Fibroblast of skin of scalp (primary cell): ENCODE measurements around the gene DROSHA. TPM values are rescaled to one million over a fixed set of nuclear protein-coding genes. Genes with fewer than 3 reads are reported as not detected.
"Not testable (repeated sequence)": the region's sequence is repeated elsewhere in the genome, so short reads cannot be mapped to it uniquely, and the experiment has no call there.

Experiments
- DNase-seq: peaks from one replicate; pipeline ENCODE4 v3.0.0-alpha.2; 2013
- polyA plus RNA-seq, 2 experiments: library from polyadenylated mRNA; unstranded; fragments of 120-200 nt; gene quantifications; one replicate each; pipeline ENCODE4 v1.2.1, GENCODE V29; 2013; ENCODE audit not compliant: insufficient read length in 2 of 2

DROSHA gene
- 55.2 TPM for polyA plus RNA-seq (2013, experiment 1 of 2; ENCODE audit: insufficient read length)
- 59.6 TPM for polyA plus RNA-seq (2013, experiment 2 of 2; ENCODE audit: insufficient read length)

- peak; percentile 96 for DNase-seq
Observed at GRCh38 chr5:31531888-31532547, at the start of gene DROSHA, which contains the start of gene C5orf22. TSS of gene DROSHA (minus strand) at chr5:31532093. CDS start at chr5:31529059, 3,034 bp downstream. TSS of gene C5orf22 (plus strand) at chr5:31532301. CDS start at chr5:31532393, 92 bp downstream.

DNA sequence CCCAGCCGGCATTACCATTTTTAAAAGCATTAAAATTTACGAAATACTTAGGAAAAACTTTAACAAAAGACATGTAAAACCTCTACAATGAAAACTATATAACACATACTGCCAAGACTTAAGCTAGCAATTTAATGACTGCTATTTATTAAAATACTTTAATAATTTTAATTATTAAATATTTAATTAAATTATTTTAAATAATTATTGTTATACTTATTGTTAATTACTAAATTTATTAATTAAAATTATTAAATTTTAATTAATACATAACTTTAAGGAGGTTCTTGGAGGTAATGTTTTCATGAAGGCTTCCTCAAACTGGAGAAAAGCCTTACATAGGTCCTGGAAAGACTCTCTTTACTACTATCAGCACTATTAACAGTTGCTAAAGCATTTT, 47.7 kb upstream of the DROSHA start:
- no peak for DNase-seq

DNA sequence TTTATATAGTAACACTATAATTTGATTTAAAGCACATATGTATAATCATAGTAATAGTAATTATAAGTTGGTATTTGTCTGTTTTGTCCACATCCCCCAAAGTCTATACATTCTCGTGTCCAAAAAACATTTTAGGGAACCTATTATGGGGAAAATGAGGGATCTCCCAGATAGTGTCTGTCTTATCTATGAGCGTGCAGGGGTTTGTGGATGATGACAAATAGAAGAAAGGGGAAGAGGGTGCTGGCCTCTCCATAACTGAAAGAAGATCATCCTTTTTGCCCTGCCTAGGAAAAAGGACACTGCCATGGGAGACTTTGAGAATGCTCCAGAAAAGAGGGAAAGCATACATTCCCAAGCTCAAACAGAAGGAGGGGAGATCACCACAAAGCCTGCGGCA, 45.5 kb upstream of the DROSHA start:
- no peak for DNase-seq

GRCh38 chr5:31574772-31575171, 42.9 kb upstream of the DROSHA start:
- no peak for DNase-seq

- DNase-seq = no peak
Observed at GRCh38 chr5:31573494-31574142, 41.7 kb upstream of the DROSHA start.

DNA sequence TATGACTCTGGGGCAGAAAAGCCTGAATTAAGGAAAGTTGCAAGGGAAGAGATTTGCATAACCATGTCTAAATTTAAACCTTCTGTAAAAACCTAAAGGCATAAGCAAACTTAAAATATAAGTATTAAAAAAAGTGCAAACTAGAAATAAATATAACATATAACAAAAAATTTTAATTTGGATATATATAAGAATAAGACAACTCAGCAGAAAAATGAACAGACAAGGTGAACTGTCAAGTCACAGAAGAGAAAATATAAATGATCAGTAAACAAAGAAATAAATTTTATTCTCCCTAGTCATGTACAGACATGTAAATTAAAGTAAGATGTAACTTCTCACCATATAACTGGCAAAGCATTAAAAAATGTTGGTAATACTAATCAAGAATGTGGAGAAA, 37.2 kb upstream of the DROSHA start:
- no peak for DNase-seq

GRCh38 chr5:31568302-31568835, 36.5 kb upstream of the DROSHA start:
- no peak for DNase-seq

DNA sequence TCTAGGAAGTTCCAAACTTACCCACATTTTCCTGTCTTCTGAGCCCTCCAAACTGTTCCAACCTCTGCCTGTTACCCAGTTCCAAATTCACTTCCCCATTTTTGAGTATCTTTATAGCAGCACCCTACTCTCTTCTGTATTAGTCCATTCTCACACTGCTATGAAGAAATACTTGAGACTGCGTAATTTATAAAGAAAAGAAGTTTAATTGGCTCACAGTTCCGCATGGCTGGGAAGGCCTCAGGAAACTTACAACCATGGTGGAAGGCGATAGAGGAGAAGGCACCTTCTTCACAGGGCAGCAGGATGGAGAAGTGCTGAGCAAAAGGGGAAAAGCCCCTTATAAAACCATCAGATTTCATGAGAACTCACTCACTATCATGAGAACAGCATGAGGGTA, 34.5 kb upstream of the DROSHA start:
- not testable (repeated sequence) for DNase-seq

DNA sequence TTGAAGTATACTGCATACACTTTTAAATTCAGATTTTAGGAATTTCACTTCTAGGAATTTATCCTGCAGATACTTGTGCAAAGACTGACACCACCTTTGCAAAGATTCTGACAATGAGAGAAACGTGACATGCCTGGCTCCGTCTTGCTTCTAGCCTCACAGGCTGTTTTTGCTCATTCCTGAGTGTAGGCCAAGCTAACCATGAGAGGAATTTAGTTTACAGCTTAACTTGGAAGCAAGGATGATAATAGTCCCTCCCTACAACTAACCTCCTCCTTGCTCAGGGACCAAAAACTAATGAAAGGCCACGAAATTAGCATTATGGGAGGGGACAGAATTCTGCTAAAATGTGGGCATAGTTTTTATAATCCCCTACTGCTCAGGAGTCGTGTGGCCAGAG, 31.3 kb upstream of the DROSHA start:
- no peak for DNase-seq

DNA sequence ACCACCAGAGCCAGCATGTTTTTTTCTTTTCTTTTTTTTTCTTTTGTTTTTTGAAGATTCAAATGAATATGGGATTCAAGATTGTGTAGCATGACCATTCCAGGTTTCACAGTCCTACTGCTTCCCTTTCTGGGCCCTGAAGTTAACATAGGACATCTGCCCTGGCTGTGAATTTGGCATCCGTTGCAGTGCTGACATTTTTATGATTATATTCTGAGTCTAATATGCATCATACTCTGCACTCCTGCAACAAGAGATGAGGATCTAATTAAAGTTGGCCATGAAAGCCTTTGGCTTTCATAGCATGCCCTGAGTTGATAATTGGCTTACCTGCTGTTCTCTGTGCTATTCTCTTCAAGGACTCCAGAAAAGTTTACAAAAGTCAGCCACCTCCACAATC, 30.1 kb upstream of the DROSHA start:
- DNase-seq = no peak

- no peak for DNase-seq
Observed at GRCh38 chr5:31559942-31560341, 28.0 kb upstream of the DROSHA start.

GRCh38 chr5:31556461-31556860, 24.6 kb upstream of the DROSHA start:
- DNase-seq = peak; percentile 14

DNA sequence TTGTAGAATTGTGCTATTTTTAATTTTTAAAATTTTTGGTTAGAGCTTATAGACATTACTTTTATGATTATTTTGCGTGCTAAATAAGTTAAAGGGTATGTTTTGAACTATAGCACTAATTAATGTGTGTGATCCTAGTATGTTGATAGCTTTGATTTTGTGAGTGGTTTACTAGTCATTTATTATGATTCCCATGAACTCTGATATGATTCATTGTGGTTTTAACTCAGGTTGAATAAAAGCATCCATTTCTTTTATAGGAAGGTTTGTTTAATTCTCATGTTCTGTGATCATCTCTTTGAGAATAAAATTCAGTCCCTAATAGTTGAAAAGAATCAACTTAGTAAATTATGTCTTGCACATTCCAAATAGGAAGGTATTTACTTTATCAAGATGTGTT, 22.7 kb upstream of the DROSHA start:
- DNase-seq = no peak

DNA sequence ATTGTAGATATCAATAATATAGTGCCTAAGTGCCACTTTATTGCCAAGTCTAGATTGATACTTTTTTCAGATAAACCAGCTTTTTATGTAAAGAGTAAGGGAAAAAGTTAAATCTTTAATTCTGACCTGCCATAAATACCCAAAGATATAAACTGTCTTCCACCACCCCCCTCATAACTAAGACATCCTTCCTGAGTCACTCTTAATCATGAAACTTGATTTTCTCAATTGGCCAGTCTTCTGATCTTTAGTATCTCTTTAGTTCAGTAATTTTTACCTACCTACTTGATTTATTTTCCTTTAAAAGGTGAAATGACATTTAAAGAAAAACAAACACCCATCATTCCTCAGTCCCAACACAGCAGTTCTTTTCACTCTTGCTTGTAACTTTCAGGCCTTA, 22.0 kb upstream of the DROSHA start:
- no peak for DNase-seq

- no peak for DNase-seq
Observed at GRCh38 chr5:31551878-31552277, 20.0 kb upstream of the DROSHA start.

DNA sequence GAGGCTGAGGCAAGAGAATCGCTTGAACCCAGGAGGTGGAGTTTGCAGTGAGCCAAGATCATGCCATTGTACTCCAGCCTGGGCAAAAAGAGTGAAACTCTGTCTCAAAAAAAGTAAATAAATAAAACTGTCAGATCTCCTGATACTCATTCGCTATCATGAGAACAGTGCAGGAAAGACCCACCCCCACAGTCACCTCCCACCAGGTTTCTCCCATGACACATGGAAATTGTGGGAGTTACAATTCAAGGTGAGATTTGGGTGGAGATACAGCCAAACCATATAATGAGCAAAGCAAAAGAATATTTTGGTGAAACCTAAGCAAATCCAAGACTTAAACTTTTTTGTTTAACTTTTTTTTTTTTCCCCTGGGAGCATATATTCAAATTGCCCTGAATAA, 17.2 kb upstream of the DROSHA start:
- DNase-seq = not testable (repeated sequence)

DNA sequence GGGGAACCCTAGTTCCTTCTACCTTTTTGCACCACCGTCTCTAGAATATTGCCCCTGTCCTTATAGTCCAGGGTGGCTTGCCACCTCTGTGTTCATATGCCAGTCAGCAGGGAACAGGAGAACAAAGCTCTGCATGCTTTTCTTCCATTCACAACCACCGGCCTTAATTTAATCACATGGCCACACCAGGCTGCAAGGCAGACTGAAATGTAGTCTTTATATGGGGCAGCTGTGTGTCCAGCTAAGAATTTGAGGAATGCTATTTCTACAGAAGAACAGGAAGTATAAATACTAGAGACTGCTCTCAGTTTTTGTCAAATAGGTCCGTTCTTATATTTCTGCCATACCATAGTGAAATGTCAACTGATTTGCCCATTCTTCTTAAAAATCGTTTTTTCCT, 6.0 kb upstream of the DROSHA start:
- peak; percentile 34 for DNase-seq

DNA sequence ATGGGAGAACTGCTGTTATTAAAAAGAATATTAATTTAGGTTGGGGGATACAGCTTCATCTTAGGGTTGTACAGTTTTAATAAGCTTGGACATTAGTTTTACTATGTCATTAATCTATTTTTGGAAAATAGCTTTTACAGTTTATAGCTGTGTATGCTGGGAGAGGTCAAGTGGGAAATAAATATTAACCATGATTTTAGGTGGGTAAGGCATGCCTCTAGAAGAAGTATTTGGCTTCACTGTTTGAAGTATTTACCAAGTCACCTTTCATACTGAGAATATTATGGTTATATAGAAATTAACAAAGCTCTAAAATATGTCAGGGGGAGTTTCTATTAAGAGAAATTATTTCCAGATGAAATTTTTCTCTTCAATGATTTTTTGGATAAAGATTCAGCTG, 5.5 kb upstream of the DROSHA start:
- no peak for DNase-seq

DNA sequence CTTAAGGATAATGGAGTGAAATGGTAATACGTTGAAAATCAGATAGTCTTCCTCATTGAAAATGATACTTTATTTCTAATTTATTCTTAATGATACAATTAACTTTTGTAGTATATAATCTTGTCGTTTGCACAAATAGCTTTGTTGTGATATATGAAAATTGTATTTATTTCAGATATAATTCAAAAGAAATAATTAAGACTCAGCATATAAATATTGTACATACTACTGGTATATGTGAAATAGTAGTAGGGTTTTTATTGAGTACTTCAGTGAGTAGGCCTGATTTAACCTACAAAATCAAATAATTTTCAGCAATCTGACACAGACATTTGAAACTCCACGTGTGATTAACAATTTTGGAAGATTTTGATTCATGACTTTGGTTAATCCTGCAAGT, 5.0 kb upstream of the DROSHA start:
- DNase-seq = no peak

- DNase-seq = no peak
Observed at GRCh38 chr5:31534527-31535046, 2.7 kb upstream of the DROSHA start.

DNA sequence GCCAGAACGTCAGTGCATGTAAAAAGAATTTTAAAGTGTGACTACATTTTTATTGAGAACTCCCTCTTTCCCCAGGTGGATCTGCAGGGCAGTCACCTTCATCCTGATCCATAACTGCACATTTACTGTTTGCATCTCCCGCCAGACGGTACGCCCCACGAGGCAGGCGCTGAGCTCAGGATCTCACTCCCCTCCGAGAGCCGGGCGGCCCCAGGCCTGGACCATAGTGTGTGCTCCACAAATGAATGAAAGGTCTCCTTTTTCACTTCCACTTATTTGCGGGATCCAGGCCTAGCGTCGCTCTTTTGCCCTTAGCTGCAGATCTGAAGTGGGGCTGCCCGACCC, 378 bp downstream of the DROSHA start:
- DNase-seq = peak; percentile 11

DNA sequence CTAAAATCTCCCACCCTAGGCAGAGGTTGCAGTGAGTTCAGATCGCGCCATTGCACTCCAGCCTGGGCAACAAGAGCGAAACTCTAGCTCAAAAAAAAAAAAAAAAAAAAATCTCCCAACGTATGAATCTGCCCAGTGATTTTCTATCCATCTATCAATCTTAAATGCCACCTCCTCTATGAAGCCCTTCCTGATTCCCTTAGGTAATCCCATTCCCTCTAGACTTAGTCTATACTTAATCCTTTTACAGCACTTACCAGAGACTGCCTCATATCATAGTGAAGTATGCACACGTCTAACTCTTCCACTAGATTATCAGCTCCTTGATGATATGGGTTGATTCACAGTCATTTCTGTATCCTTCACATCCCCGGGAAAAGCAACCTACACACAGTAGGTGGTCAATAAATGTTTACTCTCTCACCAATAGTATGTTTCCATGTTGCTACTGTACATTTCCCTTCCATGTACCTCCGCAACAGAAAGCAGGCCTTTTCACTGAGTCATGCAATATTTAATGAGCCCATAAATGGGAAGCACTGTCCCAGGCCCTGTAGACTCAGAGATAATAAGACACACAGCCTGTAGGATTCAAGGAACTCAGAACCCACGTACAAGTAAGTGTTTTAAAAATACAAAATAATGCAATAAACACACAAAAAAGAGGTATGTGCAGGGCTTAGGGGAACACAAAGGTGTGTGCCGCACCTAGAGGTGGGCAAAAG, 1.2 kb downstream of the DROSHA start:
- no peak for DNase-seq

- DNase-seq = no peak
Observed at GRCh38 chr5:31523041-31523440, 8.9 kb downstream of the DROSHA start.
